Retinal pigment epithelial cell (primary cell): ENCODE results near the gene FMN2.

Source experiments
- DNase-seq: peaks from one replicate; pipeline ENCODE4 v3.0.0-alpha.2; 2010; ENCODE audit warnings: low read depth
- H3K4me3 ChIP-seq: 2 replicates; pipeline ENCODE4 v1.5.1; 2011; ENCODE audit warnings: mild to moderate bottlenecking, low read length, control low read depth, moderate library complexity
- CTCF ChIP-seq: conservative IDR thresholded peaks from 2 replicates; pipeline ENCODE4 v1.5.1; 2011; ENCODE audit warnings: low read depth, low read length, control low read depth, inconsistent platforms

FMN2 gene

GRCh38 chr1:240282061-240282830, 190.6 kb downstream of the FMN2 start:
- H3K4me3 ChIP-seq: no peak overlapping the region
- TF ChIP-seq CTCF: no peak
- DNase-seq: no peak

DNA sequence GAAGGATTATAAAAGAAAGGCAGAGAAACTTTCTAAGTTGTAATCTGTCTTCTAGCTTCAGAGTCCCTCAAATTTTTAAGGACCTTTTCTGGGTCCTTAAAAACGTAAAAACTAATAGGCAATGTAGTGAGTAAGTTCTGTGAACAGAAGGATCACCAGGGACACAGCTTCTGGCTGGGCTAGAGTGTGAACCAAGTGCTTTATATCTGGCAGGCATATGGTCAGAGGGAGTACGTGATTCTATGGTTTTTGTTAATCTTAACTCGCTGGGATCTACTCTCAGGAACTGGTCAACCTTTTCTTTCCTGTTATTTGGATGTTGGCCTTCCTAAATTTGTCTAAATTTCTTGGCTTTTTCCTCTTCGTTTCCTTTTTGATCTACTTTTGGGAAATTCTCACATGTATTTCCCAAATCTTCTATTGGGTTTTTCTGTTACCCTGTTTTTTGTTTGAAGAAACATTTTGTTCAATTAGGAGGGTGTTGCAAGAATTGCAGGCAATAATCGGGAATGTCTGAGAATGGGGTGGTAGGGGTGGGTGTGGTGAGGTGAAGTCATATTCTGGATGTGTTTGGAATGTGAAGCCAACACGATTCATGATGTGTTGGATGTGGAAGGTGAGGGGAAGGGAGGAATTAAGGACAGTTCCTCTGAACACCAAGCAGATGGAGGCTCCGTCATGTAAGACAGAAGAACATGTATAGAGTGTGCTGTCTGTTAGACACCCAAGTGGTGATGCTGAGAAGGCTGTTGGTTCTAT, 193.2 kb downstream of the FMN2 start:
- DNase-seq: no peak
- TF ChIP-seq CTCF: no peak

GRCh38 chr1:240285540-240285939, 193.9 kb downstream of the FMN2 start:
- peak; percentile 5 for DNase-seq
- no peak overlapping the region for H3K4me3 ChIP-seq
- TF ChIP-seq CTCF: no peak

More for the DNA sequence above, 193.2 kb downstream of the FMN2 start:
- H3K4me3 ChIP-seq: no peak overlapping the region

- TF ChIP-seq CTCF: no peak
- no peak overlapping the region for H3K4me3 ChIP-seq
- no peak for DNase-seq
These were observed 196.0 kb downstream of the FMN2 start for GRCh38 chr1:240287722-240288121.

DNA sequence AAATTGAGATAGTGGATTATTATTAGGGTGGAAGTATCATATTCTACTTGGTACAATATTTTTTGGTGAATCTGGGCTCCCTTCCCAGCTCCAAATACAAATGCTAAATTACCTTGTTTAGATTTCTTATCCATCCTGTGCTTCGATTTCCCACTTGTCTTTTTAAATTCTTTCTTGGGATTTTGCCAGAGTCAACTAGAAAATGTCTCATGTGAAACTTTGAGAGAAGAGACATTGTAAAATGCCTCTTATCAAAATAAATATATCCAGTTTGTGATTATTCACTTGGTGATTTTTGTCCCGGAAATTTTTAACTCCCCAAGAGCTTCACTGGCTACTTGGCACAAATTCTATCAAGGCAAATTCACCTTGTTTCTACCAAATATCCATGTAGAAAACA, 202.0 kb downstream of the FMN2 start:
- no peak for DNase-seq
- TF ChIP-seq CTCF: no peak
- H3K4me3 ChIP-seq: no peak overlapping the region

DNA sequence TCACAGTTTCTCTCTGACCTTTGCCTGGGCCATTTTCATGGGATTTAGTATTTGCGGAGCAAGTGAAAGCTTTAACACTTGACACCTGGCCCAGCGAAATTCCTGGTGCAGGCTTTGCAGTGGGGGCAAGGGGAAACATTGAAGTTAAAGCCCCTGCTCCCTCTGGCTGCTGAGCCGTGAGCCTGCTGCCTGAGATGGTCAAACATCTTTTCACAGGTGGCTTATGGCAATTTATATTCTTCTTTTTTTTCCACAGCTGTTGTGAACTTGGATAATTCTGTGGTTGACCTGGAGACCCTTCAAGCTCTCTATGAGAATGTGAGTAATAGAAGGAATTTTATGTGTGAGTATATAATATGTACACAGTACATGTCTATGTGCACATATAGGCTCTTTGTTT, 202.9 kb downstream of the FMN2 start:
- no peak for DNase-seq
- no peak overlapping the region for H3K4me3 ChIP-seq
- TF ChIP-seq CTCF: peak; percentile 54

GRCh38 chr1:240295811-240296210, 204.1 kb downstream of the FMN2 start:
- no peak for DNase-seq
- no peak overlapping the region for H3K4me3 ChIP-seq
- TF ChIP-seq CTCF: no peak
